DND-41 (cell line): ENCODE data around the gene RMI2.

Experiments used
- EZH2 ChIP-seq: IDR thresholded peaks from 3 replicates; pipeline ENCODE4 v1.6.1; 2012; ENCODE audit warnings: borderline replicate concordance, low read depth, mild to moderate bottlenecking, moderate library complexity, low read length, inconsistent platforms; ENCODE audit not compliant: severe bottlenecking
- TF ChIP-seq, protein P1 (sequence below): IDR thresholded peaks from 2 replicates; pipeline ENCODE4 v1.5.1; 2012; ENCODE audit warnings: borderline replicate concordance, low read length, moderate library complexity, mild to moderate bottlenecking; ENCODE audit not compliant: poor library complexity, severe bottlenecking; ENCODE audit errors: extremely low read depth

DNA sequence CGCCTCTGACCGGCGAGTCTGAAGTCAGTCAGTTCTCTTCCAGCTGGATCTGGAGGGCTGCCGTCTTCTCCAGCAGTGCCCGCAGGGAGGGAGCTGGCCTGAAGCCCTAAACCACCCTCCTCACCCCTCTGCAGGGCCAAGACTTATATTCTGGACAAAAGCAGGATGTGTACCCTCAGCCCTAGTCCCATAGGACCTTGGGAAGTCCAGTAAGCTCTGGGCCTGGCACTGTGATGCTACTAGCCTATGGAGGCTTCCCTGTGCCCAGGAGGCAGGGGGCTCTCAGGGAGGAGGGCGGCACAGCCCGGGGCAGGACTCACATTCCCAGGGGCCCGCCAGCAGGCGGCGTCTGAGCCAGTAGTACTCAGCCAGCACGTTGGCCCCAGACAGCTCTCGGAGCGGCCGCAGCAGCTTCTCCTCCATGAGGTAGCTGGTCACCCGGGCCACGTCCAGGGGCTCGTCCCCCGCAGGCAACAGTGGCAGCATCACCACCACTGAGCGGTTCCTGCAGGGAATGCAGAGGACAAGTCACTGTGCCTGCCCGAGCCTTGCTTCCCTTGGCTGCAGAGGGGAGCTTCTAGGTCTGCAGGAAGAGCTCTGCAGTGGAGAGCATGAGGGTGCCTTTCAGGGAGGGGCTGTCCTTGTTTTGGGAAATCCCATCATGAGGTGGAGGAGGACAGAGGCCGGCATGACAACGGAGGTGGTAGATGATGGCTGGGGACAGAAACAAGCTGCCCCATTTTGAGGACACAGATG is 41.7 kb downstream of the RMI2 start:
- TF ChIP-seq, protein P1, sequence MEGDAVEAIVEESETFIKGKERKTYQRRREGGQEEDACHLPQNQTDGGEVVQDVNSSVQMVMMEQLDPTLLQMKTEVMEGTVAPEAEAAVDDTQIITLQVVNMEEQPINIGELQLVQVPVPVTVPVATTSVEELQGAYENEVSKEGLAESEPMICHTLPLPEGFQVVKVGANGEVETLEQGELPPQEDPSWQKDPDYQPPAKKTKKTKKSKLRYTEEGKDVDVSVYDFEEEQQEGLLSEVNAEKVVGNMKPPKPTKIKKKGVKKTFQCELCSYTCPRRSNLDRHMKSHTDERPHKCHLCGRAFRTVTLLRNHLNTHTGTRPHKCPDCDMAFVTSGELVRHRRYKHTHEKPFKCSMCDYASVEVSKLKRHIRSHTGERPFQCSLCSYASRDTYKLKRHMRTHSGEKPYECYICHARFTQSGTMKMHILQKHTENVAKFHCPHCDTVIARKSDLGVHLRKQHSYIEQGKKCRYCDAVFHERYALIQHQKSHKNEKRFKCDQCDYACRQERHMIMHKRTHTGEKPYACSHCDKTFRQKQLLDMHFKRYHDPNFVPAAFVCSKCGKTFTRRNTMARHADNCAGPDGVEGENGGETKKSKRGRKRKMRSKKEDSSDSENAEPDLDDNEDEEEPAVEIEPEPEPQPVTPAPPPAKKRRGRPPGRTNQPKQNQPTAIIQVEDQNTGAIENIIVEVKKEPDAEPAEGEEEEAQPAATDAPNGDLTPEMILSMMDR = peak; percentile 27
- TF ChIP-seq EZH2 = no peak
